ENCODE data around the gene FXR2.

The FXR2 gene

DNA sequence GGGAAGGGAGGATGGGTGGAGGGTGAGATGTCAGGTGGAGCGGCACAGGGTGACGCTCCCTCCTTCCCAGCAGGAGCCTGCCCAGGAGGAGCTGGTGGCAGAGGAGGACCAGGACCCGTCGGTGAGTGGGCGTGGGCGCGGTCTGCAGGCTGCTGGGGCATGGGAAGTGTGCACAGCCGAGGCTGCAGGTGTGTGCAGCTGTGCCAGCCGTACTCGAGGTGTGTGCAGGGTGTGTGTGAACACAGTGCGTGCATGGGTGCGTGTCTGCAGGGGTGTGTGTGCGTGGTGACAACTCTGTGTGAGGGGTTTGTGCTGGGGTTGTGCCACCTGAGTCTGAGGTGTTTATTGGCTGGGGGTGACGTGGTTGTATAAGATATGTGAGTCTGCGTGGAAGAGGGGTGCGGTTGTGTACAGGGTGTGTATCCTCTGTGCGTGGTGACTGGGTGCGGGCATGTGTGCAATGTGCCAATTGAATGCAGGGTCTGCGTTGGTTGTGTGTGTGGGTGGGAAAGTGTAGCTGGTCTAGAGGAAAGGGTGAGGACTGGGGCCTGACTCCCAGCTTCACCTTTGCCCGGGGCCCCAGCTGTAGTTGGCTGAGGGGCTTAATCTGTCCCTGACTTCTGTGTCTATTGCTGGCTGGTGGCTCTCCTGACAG, 65.2 kb downstream of the FXR2 start:
- peak overlapping the region; percentile 66 for H3K4me3 ChIP-seq (ENCODE audit: low read depth, low read length)
- no peak overlapping the region for H3K27ac ChIP-seq
- in situ Hi-C loops (cut with HindIII; ENCODE audit: low pct_ligation_motif_present, low sequenced_read_pairs) = no loop called here
- DNase-seq = no peak
- H3K36me3 ChIP-seq (replicated peaks) = no peaks in the 10 kb centered on the region
- TF ChIP-seq CTCF (IDR thresholded peaks at IDR 0.05; ENCODE audit: low read depth, low read length, missing control alignments) = no peak
- no peaks in the 10 kb centered on the region for H3K27me3 ChIP-seq (replicated peaks)

DNA sequence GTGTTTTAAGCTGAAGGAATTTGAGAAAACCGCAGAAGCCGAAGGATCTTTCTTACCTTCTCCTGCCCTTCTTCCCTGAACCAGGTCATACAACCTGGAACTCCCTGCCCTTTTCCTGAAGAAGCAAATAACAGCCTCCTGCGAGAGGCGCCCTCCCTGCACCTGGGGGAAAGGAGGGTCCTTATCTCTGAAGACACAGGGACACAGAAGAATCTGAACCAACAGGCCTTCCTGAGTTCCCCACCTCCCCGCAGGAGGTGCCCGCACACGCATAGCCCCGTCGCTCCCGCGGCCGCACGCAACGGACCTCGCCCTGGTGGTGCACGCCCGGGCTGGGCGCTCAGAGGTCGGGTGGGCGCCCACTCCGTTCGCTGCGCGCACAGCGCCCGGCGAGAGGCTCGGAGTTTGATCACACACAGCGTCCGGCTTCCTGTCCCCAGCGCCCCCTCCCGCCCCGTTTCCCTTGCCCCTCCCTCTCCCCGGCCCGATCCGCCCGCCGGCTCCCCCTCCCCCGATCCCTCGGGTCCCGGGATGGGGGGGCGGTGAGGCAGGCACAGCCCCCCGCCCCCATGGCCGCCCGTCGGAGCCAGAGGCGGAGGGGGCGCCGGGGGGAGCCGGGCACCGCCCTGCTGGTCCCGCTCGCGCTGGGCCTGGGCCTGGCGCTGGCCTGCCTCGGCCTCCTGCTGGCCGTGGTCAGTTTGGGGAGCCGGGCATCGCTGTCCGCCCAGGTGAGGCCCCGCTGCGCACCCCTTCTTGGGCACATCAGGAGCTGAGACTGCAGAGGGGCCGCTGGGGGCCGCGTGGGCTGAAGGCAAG, 65.9 kb downstream of the FXR2 start, which contains the start of gene TNFSF12:
Gene TNFSF12, plus strand, starts transcription at position 474 of the 816 bp plus-strand sequence. Its CDS starts 96 bp downstream, at position 570.
- no peaks in the 10 kb centered on the region for H3K36me3 ChIP-seq (replicated peaks)
- no peak for DNase-seq
- in situ Hi-C loops (cut with HindIII; ENCODE audit: low pct_ligation_motif_present, low sequenced_read_pairs) = no loop called here
- H3K27ac ChIP-seq = no peak within 1 kb of the TSS
- no peaks in the 10 kb centered on the region for H3K27me3 ChIP-seq (replicated peaks)
- TF ChIP-seq CTCF (IDR thresholded peaks at IDR 0.05; ENCODE audit: low read depth, low read length, missing control alignments) = peak; percentile 14
- H3K4me3 ChIP-seq (ENCODE audit: low read depth, low read length) = peak within 1 kb of the TSS; percentile 66

DNA sequence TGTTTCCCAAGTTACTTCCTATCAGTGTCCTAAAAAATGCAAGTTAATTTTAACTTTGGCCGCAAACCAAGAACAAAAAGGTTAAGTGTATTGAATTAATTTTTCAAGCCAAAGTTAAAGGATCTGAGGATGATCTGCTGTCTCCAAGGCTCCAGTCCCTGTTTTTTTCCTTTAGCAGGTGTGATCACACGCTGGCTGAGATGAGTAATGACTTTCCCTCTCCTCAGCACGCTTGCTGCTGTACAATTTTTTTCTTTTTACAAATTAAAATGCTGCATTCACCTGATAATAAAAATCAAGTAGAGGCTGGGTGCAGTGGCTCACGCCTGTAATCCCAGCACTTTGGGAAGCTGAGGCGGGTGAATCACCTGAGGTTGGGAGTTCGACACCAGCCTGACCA, 69.8 kb downstream of the FXR2 start:
- no peaks in the 10 kb centered on the region for H3K27me3 ChIP-seq (replicated peaks)
- TF ChIP-seq CTCF (IDR thresholded peaks at IDR 0.05; ENCODE audit: low read depth, low read length, missing control alignments) = no peak
- H3K4me3 ChIP-seq (ENCODE audit: low read depth, low read length) = no peak overlapping the region
- in situ Hi-C loops (cut with HindIII; ENCODE audit: low pct_ligation_motif_present, low sequenced_read_pairs) = no loop called here
- H3K27ac ChIP-seq = no peak overlapping the region
- DNase-seq = no peak
- H3K36me3 ChIP-seq (replicated peaks) = no peaks in the 10 kb centered on the region
